Aorta (tissue), 5 donors: ENCODE data around the gene CHCHD2. TPM values are rescaled to one million over a fixed set of nuclear protein-coding genes. Genes with fewer than 3 reads are reported as not detected.
A peak's percentile ranks its signal among the peaks of the same experiment; 100 is the strongest.
"Not testable (repeated sequence)": the region's sequence is repeated elsewhere in the genome, so short reads cannot be mapped to it uniquely, and the experiment has no call there.

Experiments
- ATAC-seq: fragments of 200-7000 bp; cut with Tn5 transposase; one replicate; pipeline ENCODE4 v1.9.1; 2022; ENCODE audit warnings: moderate library complexity; ENCODE audit not compliant: low FRiP score
- DNase-seq, 2 donors: peaks; one replicate each; pipeline ENCODE4 v3.0.0-alpha.2; 2020
- H3K27ac ChIP-seq, 2 donors: one replicate each; pipeline ENCODE4 v1.5.1; 2013; ENCODE audit warnings: low read length in 2 of 2, mild to moderate bottlenecking in 2 of 2, moderate library complexity in 2 of 2, control low read depth in 1 of 2, inconsistent platforms in 1 of 2, low read depth in 1 of 2
- H3K27me3 ChIP-seq, 2 donors: one replicate each; pipeline ENCODE4 v1.6.1; 2013; ENCODE audit warnings: control low read depth in 1 of 2, low read length in 1 of 2, mild to moderate bottlenecking in 1 of 2, moderate library complexity in 1 of 2; ENCODE audit not compliant: insufficient read depth in 2 of 2, control insufficient read depth in 1 of 2
- H3K36me3 ChIP-seq, 2 donors: one replicate each; pipeline ENCODE4 v1.6.1; 2013; ENCODE audit warnings: control low read depth in 1 of 2, low read length in 1 of 2, mild to moderate bottlenecking in 1 of 2; ENCODE audit not compliant: insufficient read depth in 2 of 2, control insufficient read depth in 1 of 2
- H3K4me1 ChIP-seq, 2 donors: one replicate each; pipeline ENCODE4 v1.6.1; 2013; ENCODE audit warnings: low read length in 2 of 2, control low read depth in 1 of 2, mild to moderate bottlenecking in 1 of 2, moderate library complexity in 1 of 2; ENCODE audit not compliant: insufficient read depth in 2 of 2, control insufficient read depth in 1 of 2
- H3K4me3 ChIP-seq, 2 donors: one replicate each; pipeline ENCODE4 v1.5.1; 2013; ENCODE audit warnings: low read length in 2 of 2, control low read depth in 1 of 2, mild to moderate bottlenecking in 1 of 2
- H3K9me3 ChIP-seq: one replicate; pipeline ENCODE4 v1.6.1; 2013; ENCODE audit warnings: mild to moderate bottlenecking, low read length; ENCODE audit not compliant: control insufficient read depth
- WGBS, 2 donors: extraction: QIAGEN DNeasy Blood & Tissue Kit; methylation state at CpG; one replicate each; pipeline ENCODE4 v1.1.7; 2013; 5-methylcytosine and 5-hydroxymethylcytosine counted together
- intact Hi-C, 2 donors: fragments of 100-400 bp; cut with DNase I; formaldehyde crosslinking; loops; one replicate each; pipeline versions ENCODE4 v1.14.2 to v1.15.0; 2022
- polyA plus RNA-seq, 2 donors: library from polyadenylated mRNA; stranded (reverse); fragments of 200-250 nt; gene quantifications; one replicate each; pipeline ENCODE4 v1.2.3, GENCODE V29; 2013
- total RNA-seq, 2 donors: library from RNA; stranded (reverse); fragmentation: NEBNext Ultra II Directional; extraction: Animal tissue kit (Norgen Biotek cat#: 25700); gene quantifications; one replicate each; pipeline ENCODE4 v1.2.1, GENCODE V29; 2021
- donor health status: healthy with polysubstance abuse.
- donor health status: Bipolar disorder and iron deficiency.
- donor health status: DM: no; HTN: no; CAD: no.
- donor health status: DM: no; HTN: no; CAD: no.
- donor health status: DM: yes; HTN: yes; CAD: no.

CHCHD2 gene
- total and polyA plus RNA-seq, 4 donors = 187 to 492 (median 310) TPM

DNA sequence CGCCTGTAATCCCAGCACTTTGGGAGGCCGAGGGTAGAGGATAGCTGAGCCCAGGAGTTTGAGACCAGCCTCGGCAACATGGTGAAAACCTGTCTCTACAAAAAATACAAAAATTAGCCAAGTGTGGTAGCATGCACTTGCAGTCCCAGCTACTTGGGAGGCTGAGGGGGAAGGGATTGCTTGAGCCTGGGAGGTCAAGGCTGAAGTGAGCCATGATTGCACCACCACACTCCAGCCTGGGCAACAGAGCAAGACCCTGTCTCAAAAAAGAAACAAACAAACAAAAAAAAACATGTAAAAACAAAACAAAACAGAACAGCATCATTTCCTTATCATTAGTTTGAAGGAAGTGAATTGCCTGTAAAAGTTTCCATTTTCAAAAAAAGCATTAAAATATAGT, 6.0 kb upstream of the CHCHD2 start:
- not testable (repeated sequence) for ATAC-seq, H3K4me3 ChIP-seq, H3K36me3 ChIP-seq, H3K9me3 ChIP-seq, H3K27ac ChIP-seq, DNase-seq, H3K4me1 ChIP-seq, H3K27me3 ChIP-seq
- WGBS, 2 donors = 92 to 93% methylated on average over 3 of the region's 3 CpGs
- intact Hi-C loops = loop anchor here in 1 of 2 donors (10.0 kb wide), 1 partner anchor 63 kb away; no protein-coding TSS in a partner anchor

DNA sequence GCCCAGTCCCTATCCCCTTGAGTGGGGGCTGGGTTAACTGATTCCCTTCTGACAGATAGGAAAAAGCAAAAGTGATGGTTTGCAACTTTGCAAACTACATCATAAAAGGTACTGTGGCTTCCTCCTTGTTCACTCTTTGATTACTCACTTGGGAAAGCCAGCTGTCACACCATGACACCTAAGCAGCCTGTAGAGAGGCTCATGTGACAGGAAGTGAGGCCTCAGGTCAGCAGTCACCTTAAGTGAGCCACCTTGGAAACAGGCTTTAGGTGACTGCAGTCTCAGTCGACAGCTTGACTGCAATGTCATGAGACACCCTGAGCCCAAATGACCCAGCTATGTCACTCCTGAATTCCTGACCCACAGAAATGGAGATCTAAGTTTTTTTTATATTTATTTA, 4.3 kb upstream of the CHCHD2 start:
- intact Hi-C loops = loop anchor here in 1 of 2 donors (10.0 kb wide), 1 partner anchor 64 kb away; no protein-coding TSS in a partner anchor
- no peak overlapping the region for H3K27ac ChIP-seq
- no peak overlapping the region for H3K4me3 ChIP-seq
- 74 to 77% methylated on average over 1 of the region's 1 CpG for WGBS, 2 donors
- no peaks in the 10 kb centered on the region for H3K9me3 ChIP-seq
- H3K27me3 ChIP-seq = no peaks in the 10 kb centered on the region
- no peaks in the 10 kb centered on the region for H3K36me3 ChIP-seq
- DNase-seq = no peak
- no peaks in the 10 kb centered on the region for H3K4me1 ChIP-seq
- no peak for ATAC-seq

- peaks cover 0 to 2% of the 10 kb centered on the region in 2 donors for H3K36me3 ChIP-seq
- no peaks in the 10 kb centered on the region for H3K9me3 ChIP-seq
- no peaks in the 10 kb centered on the region for H3K4me1 ChIP-seq
- no peaks in the 10 kb centered on the region for H3K27me3 ChIP-seq
- DNase-seq (no peak), ATAC-seq (no peak)
- 91 to 98% methylated on average over 1 of the region's 1 CpG for WGBS, 2 donors
- no peak overlapping the region for H3K4me3 ChIP-seq
- H3K27ac ChIP-seq = no peak overlapping the region
- intact Hi-C loops = loop anchor here (2.0 to 10.0 kb wide), 3 partner anchors 81 to 179 kb away; no protein-coding TSS in a partner anchor
These were observed 1.6 kb upstream of the CHCHD2 start for GRCh38 chr7:56107954-56108258.

GRCh38 chr7:56105508-56105907, 768 bp downstream of the CHCHD2 start:
- 23% methylated on average over 6 of the region's 6 CpGs for WGBS, 2 donors

DNA sequence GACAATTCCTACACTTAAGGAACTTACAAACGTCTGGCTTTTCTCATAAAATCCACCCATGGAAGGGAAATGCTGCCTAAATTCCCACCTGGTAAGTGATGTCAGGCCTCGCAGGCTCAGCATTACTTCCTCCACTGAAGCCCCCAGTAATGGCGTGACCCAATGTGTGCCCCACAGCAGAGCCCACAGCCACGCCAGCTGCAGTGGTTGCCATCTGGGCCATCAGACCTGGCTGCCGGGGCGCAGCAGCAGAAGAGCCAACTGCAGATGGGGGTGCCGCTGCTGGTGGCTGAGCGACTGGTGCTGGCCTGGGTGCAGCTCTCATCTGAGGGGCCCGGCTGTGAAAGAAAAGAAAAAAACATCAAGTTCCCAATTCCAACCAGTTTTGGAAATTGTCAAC, 2.1 kb downstream of the CHCHD2 start:
- H3K4me1 ChIP-seq, H3K4me3 ChIP-seq, H3K27ac ChIP-seq, H3K9me3 ChIP-seq, ATAC-seq, H3K27me3 ChIP-seq: not testable (repeated sequence)
- peaks cover 0 to 12% of the 10 kb centered on the region in 2 donors for H3K36me3 ChIP-seq
- DNase-seq = peak in 1 of 2 donors; percentile 35
- 87 to 89% methylated on average over 9 of the region's 9 CpGs for WGBS, 2 donors
- intact Hi-C loops = loop anchor here in 1 of 2 donors (10.0 kb wide), 1 partner anchor 181 kb away; no protein-coding TSS in a partner anchor

More at GRCh38 chr7:56105508-56105907, 768 bp downstream of the CHCHD2 start:
- Histone ChIP-seq H3K4me1 (no peaks in the 10 kb centered on the region), H3K27me3 (no peaks in the 10 kb centered on the region), H3K9me3 (no peaks in the 10 kb centered on the region), H3K4me3 (peak overlapping the region; percentile 98), H3K27ac (no peak overlapping the region), H3K36me3 (peaks cover 0 to 7% of the 10 kb centered on the region in 2 donors)
- DNase-seq (peak in 1 of 2 donors; percentile 63), ATAC-seq (peak; percentile 23)
- intact Hi-C loops = loop anchor here (5.0 to 10.0 kb wide), 2 partner anchors 179 to 182 kb away; no protein-coding TSS in a partner anchor

DNA sequence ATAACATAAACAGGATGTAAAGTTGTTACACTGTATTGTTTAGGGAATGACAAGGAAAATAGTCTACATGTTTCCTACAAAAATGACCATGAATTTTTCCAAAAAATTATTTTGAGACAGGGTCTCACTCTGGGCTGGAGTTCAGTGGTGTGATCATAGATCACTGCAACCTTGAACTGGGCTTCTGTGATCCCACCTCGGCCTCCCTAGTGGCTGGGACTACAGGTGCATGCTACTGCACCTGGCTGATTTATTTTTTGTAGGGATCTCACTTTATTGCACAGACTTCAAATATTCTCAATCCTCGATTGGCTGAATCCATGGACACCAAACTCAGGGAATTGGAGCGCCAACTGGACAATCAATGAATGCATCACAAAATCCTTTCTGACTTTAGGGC, 6.6 kb downstream of the CHCHD2 start:
- H3K27ac ChIP-seq = no peak overlapping the region
- intact Hi-C loops = loop anchor here in 1 of 2 donors (10.0 kb wide), 1 partner anchor 185 kb away; no protein-coding TSS in a partner anchor
- ATAC-seq (no peak), DNase-seq (peak in 1 of 2 donors; percentile 17)
- no peak overlapping the region for H3K4me3 ChIP-seq
- no peaks in the 10 kb centered on the region for H3K9me3 ChIP-seq
- WGBS, 2 donors = 93% methylated on average over 3 of the region's 3 CpGs
- H3K27me3 ChIP-seq = no peaks in the 10 kb centered on the region
- H3K36me3 ChIP-seq = peaks cover 0 to 12% of the 10 kb centered on the region in 2 donors
- H3K4me1 ChIP-seq = no peaks in the 10 kb centered on the region

GRCh38 chr7:56098187-56099008, 7.9 kb downstream of the CHCHD2 start:
- ATAC-seq, H3K27ac ChIP-seq, intact Hi-C loops, H3K36me3 ChIP-seq, H3K27me3 ChIP-seq, H3K9me3 ChIP-seq, H3K4me3 ChIP-seq, H3K4me1 ChIP-seq: not testable (repeated sequence)
- DNase-seq = peak in 1 of 2 donors; percentile 30
- 89 to 90% methylated on average over 8 of the region's 8 CpGs for WGBS, 2 donors

GRCh38 chr7:56097700-56098099, 8.6 kb downstream of the CHCHD2 start:
- intact Hi-C loops = no loop called here
- H3K27ac ChIP-seq = no peak overlapping the region
- DNase-seq (peak in 1 of 2 donors; percentile 79), ATAC-seq (no peak)
- H3K4me1 ChIP-seq = no peaks in the 10 kb centered on the region
- no peak overlapping the region for H3K4me3 ChIP-seq
- WGBS, 2 donors = 14 to 19% methylated on average over 5 of the region's 5 CpGs
- H3K36me3 ChIP-seq = peaks cover 0 to 8% of the 10 kb centered on the region in 2 donors
- H3K27me3 ChIP-seq = no peaks in the 10 kb centered on the region
- no peaks in the 10 kb centered on the region for H3K9me3 ChIP-seq
